Glutamatergic neuron (in vitro differentiated cells): ENCODE results near the gene IMMP2L. TPM values are rescaled to one million over a fixed set of nuclear protein-coding genes. Genes with fewer than 3 reads are reported as not detected.

Experiments used
- DNase-seq: peaks from one replicate; pipeline ENCODE4 v3.0.0; 2022
- H3K27ac Mint-ChIP-seq: one replicate; pipeline ENCODE4 v1.8.0; 2020; ENCODE audit warnings: mild to moderate bottlenecking, mixed read lengths, inconsistent platforms; ENCODE audit not compliant: unreplicated experiment
- H3K27me3 Mint-ChIP-seq: one replicate; pipeline ENCODE4 v1.8.0; 2020; ENCODE audit warnings: mild to moderate bottlenecking, moderate library complexity, mixed read lengths, inconsistent platforms; ENCODE audit not compliant: unreplicated experiment
- H3K36me3 Mint-ChIP-seq: one replicate; pipeline ENCODE4 v1.8.0; 2020; ENCODE audit warnings: mild to moderate bottlenecking, mixed read lengths, inconsistent platforms; ENCODE audit not compliant: unreplicated experiment
- H3K4me1 Mint-ChIP-seq: one replicate; pipeline ENCODE4 v1.8.0; 2020; ENCODE audit warnings: mild to moderate bottlenecking, low read depth, mixed read lengths, inconsistent platforms; ENCODE audit not compliant: unreplicated experiment
- H3K4me3 Mint-ChIP-seq: one replicate; pipeline ENCODE4 v1.8.0; 2020; ENCODE audit warnings: mild to moderate bottlenecking, mixed read lengths, inconsistent platforms; ENCODE audit not compliant: unreplicated experiment
- H3K9me3 Mint-ChIP-seq: one replicate; pipeline ENCODE4 v1.8.0; 2020; ENCODE audit warnings: mild to moderate bottlenecking, moderate library complexity, mixed read lengths, inconsistent platforms; ENCODE audit not compliant: unreplicated experiment
- CTCF ChIP-seq: fragments of 200-600 bp; sonication (generic); IDR thresholded peaks from one replicate; pipeline ENCODE4 v1.5.0; 2021; ENCODE audit not compliant: partially characterized antibody, unreplicated experiment
- total RNA-seq: library from RNA; stranded (reverse); fragmentation: NEBNext Ultra II Directional; extraction: Animal tissue kit (Norgen Biotek cat#: 25700); gene quantifications from one replicate; pipeline ENCODE4 v1.2.1, GENCODE V29; 2021; ENCODE audit not compliant: unreplicated experiment

The IMMP2L gene
- total RNA-seq, 1 donor from 2014 or later: 9.6 TPM

DNA sequence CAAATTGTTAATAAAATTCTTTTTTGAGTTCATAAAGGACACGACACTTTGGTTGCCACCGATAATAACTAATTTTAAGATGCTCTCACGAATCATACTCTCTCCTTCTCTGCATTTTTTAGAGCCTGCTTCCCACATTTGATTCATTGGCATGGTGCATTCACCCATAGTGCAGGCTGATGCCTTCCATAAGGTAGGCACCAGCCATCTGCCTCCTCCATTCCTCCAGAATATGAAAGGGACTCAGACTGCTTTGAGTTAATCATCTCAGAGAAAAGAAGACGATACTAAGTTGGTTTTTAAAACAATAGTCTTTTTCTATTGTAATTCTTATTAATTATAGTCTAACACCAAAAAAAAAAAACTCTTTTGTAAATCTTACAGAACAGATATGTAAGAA is 505.2 kb downstream of the IMMP2L start:
- no peak for TF ChIP-seq CTCF
- H3K27ac Mint-ChIP-seq: no peak overlapping the region
- no peak for DNase-seq
- H3K4me3 Mint-ChIP-seq: no peak overlapping the region
- H3K9me3 Mint-ChIP-seq: no peaks in the 10 kb centered on the region
- no peaks in the 10 kb centered on the region for H3K4me1 Mint-ChIP-seq
- peaks cover 6% of the 10 kb centered on the region for H3K36me3 Mint-ChIP-seq
- no peaks in the 10 kb centered on the region for H3K27me3 Mint-ChIP-seq

GRCh38 chr7:111056371-111056770 is 505.9 kb downstream of the IMMP2L start:
- no peaks in the 10 kb centered on the region for H3K27me3 Mint-ChIP-seq
- no peak overlapping the region for H3K4me3 Mint-ChIP-seq
- DNase-seq: no peak
- H3K4me1 Mint-ChIP-seq: no peaks in the 10 kb centered on the region
- no peak for TF ChIP-seq CTCF
- H3K27ac Mint-ChIP-seq: no peak overlapping the region
- no peaks in the 10 kb centered on the region for H3K9me3 Mint-ChIP-seq
- no peaks in the 10 kb centered on the region for H3K36me3 Mint-ChIP-seq

- no peak for TF ChIP-seq CTCF
- DNase-seq: no peak
- no peak overlapping the region for H3K27ac Mint-ChIP-seq
- H3K4me3 Mint-ChIP-seq: no peak overlapping the region
- no peaks in the 10 kb centered on the region for H3K9me3 Mint-ChIP-seq
- no peaks in the 10 kb centered on the region for H3K36me3 Mint-ChIP-seq
- peaks cover 3% of the 10 kb centered on the region for H3K4me1 Mint-ChIP-seq
- H3K27me3 Mint-ChIP-seq: no peaks in the 10 kb centered on the region
Observed at GRCh38 chr7:111053035-111053434, 509.3 kb downstream of the IMMP2L start.

- Mint-ChIP-seq H3K36me3 (no peaks in the 10 kb centered on the region), H3K4me3 (no peak overlapping the region), H3K27ac (no peak overlapping the region), H3K4me1 (peaks cover 3% of the 10 kb centered on the region), H3K9me3 (no peaks in the 10 kb centered on the region), H3K27me3 (no peaks in the 10 kb centered on the region)
- TF ChIP-seq CTCF: no peak
- no peak for DNase-seq
Observed at GRCh38 chr7:111051832-111052231, 510.5 kb downstream of the IMMP2L start.

DNA sequence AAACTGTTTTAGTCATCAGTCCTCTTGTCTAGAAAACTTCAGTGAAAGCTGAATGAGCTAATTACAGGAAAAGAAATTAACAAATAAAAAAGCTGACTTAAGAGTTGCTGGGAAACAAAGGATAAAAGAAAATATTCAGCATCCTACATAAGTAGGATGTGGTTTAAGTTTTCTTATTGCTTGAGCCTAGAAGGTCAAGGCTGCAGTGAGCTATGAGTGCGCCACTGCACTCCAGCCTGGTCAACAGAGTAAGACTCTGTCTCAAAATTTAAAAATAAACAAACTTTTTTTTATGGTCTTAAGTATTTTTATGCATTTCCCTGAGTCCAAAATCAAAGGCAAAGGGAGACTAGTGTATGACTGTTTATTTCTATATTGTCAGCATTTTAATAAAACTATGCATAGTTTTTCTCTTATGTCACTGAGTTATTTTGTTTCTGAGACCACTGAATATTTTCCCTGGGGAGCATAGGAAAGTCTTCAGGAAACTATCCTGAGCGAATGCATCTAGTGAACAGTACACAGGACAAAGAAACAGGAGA is 511.3 kb downstream of the IMMP2L start:
- H3K4me3 Mint-ChIP-seq: no peak overlapping the region
- no peak for DNase-seq
- H3K27me3 Mint-ChIP-seq: no peaks in the 10 kb centered on the region
- no peaks in the 10 kb centered on the region for H3K9me3 Mint-ChIP-seq
- no peaks in the 10 kb centered on the region for H3K36me3 Mint-ChIP-seq
- H3K27ac Mint-ChIP-seq: no peak overlapping the region
- no peak for TF ChIP-seq CTCF
- H3K4me1 Mint-ChIP-seq: peaks cover 3% of the 10 kb centered on the region
